Sigmoid colon (tissue), 7 donors: ENCODE results near the gene ZNF777. TPM values are rescaled to one million over a fixed set of nuclear protein-coding genes. Genes with fewer than 3 reads are reported as not detected.
"Not testable (repeated sequence)": the region's sequence is repeated elsewhere in the genome, so short reads cannot be mapped to it uniquely, and the experiment has no call there.

ENCODE experiments used
- DNase-seq: peaks from one replicate; pipeline ENCODE4 v3.0.0-alpha.2; 2019
- H3K27ac ChIP-seq, 4 donors: fragments of 200-600 bp; sonication (generic); one replicate each; pipeline ENCODE4 v1.5.1; 2016 to 2019; ENCODE audit warnings: mild to moderate bottlenecking in 1 of 4
- H3K27me3 ChIP-seq, 3 donors: fragments of 200-600 bp; sonication (generic); one replicate each; pipeline ENCODE4 v1.5.1; 2019; ENCODE audit warnings: mild to moderate bottlenecking in 1 of 3
- H3K36me3 ChIP-seq, 4 donors: fragments of 200-600 bp; sonication (generic); one replicate each; pipeline ENCODE4 v1.5.1; 2016 to 2019
- H3K4me1 ChIP-seq, 4 donors: fragments of 200-600 bp; sonication (generic); one replicate each; pipeline ENCODE4 v1.5.1; 2017 to 2019
- H3K4me3 ChIP-seq, 4 donors: fragments of 200-600 bp; sonication (generic); one replicate each; pipeline ENCODE4 v1.5.1; 2017 to 2019; ENCODE audit warnings: mild to moderate bottlenecking in 2 of 4, moderate library complexity in 1 of 4
- H3K9me3 ChIP-seq, 4 donors: fragments of 200-600 bp in 3 of 4; sonication (generic) in 3 of 4; one replicate each; pipeline versions ENCODE4 v1.5.1 to v1.6.1; 2013 to 2019
- EP300 ChIP-seq, 4 donors: sonication (generic); formaldehyde crosslinking; IDR thresholded peaks; one replicate each; pipeline ENCODE4 v1.6.1; 2017; ENCODE audit warnings: antibody characterized with exemption in 4 of 4
- POLR2A ChIP-seq, 2 donors: fragments of 450-650 bp; IDR thresholded peaks; one replicate each; pipeline ENCODE4 v1.6.1; 2016; ENCODE audit warnings: antibody characterized with exemption in 2 of 2, mild to moderate bottlenecking in 2 of 2, moderate library complexity in 2 of 2
- POLR2AphosphoS5 ChIP-seq, 4 donors: sonication (generic); formaldehyde crosslinking; IDR thresholded peaks; one replicate each; pipeline ENCODE4 v1.6.1; 2017; ENCODE audit warnings: antibody characterized with exemption in 4 of 4
- WGBS, 2 donors: extraction: QIAGEN DNeasy Blood & Tissue Kit; methylation state at CpG; one replicate each; pipeline ENCODE4 v1.1.7; 2013; 5-methylcytosine and 5-hydroxymethylcytosine counted together
- intact Hi-C: fragments of 100-400 bp; cut with DNase I; formaldehyde crosslinking; loops from one replicate; pipeline ENCODE4 v1.15.1; 2023
- polyA plus RNA-seq, 3 donors: library from polyadenylated mRNA; stranded (reverse); fragments of 200-250 nt; gene quantifications; one replicate each; pipeline ENCODE4 v1.2.3, GENCODE V29; 2013
- total RNA-seq, 4 donors: library from RNA; depleted of rRNA; stranded (reverse); fragments of >200 nt; gene quantifications; one replicate each; pipeline ENCODE4 v1.1.0, GENCODE V29; 2016
- TF ChIP-seq, protein P1 (sequence below), 4 experiments: fragments of 450-650 bp in 3 of 4; fragments of 200-600 bp in 1 of 4; IDR thresholded peaks; one replicate each; pipeline ENCODE4 v1.5.1; 2016 to 2019; ENCODE audit warnings: antibody characterized with exemption in 4 of 4, mild to moderate bottlenecking in 3 of 4, moderate library complexity in 2 of 4
- donor health status: healthy with polysubstance abuse.
- donor health status: Bipolar disorder and iron deficiency.
- donor health status: healthy.

ZNF777 gene
- total and polyA plus RNA-seq, 7 donors: 4.2 to 8.8 (median 6.6) TPM

DNA sequence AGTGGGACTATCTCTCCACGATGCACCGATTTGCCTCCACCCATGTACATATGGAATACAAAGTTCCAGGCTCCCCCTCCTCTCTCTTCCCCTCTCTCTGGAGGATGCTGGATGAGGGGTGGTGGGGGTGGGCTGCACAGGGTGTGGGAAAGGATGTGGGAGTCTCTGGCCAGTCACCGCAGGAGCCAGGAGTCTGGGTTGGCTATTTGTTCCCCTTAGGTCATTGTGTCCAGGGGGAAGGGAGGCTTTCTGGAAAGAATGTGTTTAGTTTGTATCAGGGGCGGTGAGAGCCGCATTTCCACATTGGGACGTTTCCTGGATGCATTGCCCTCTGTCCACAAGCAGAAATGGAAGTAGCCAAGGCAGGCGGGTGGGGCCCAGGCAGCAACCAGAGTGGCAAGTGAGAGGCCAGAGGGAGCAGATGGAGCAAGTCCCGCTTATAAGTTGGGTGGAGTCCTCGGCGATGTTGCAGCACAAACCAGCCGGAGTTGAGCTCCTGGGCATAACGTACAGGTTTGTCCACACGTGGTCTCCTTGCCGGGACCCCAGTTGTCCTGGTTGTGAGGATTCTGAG, 63.3 kb downstream of the ZNF777 start:
- intact Hi-C loops: no loop called here
- no peak for TF ChIP-seq POLR2A (IDR thresholded peaks at IDR 0.05)
- TF ChIP-seq, protein P1, sequence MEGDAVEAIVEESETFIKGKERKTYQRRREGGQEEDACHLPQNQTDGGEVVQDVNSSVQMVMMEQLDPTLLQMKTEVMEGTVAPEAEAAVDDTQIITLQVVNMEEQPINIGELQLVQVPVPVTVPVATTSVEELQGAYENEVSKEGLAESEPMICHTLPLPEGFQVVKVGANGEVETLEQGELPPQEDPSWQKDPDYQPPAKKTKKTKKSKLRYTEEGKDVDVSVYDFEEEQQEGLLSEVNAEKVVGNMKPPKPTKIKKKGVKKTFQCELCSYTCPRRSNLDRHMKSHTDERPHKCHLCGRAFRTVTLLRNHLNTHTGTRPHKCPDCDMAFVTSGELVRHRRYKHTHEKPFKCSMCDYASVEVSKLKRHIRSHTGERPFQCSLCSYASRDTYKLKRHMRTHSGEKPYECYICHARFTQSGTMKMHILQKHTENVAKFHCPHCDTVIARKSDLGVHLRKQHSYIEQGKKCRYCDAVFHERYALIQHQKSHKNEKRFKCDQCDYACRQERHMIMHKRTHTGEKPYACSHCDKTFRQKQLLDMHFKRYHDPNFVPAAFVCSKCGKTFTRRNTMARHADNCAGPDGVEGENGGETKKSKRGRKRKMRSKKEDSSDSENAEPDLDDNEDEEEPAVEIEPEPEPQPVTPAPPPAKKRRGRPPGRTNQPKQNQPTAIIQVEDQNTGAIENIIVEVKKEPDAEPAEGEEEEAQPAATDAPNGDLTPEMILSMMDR (IDR thresholded peaks at IDR 0.05): no peak
- TF ChIP-seq POLR2AphosphoS5 (IDR thresholded peaks at IDR 0.05): no peak
- TF ChIP-seq EP300 (IDR thresholded peaks at IDR 0.05): no peak
- Histone ChIP-seq H3K4me1 (no peaks in the 10 kb centered on the region), H3K36me3 (no peaks in the 10 kb centered on the region), H3K4me3 (no peak overlapping the region), H3K9me3 (peaks cover 0 to 4% (median 0%) of the 10 kb centered on the region in 4 donors), H3K27me3 (no peaks in the 10 kb centered on the region), H3K27ac (no peak overlapping the region)
- no peak for DNase-seq
- 51 to 70% methylated on average over 14 of the region's 14 CpGs for WGBS, 2 donors

DNA sequence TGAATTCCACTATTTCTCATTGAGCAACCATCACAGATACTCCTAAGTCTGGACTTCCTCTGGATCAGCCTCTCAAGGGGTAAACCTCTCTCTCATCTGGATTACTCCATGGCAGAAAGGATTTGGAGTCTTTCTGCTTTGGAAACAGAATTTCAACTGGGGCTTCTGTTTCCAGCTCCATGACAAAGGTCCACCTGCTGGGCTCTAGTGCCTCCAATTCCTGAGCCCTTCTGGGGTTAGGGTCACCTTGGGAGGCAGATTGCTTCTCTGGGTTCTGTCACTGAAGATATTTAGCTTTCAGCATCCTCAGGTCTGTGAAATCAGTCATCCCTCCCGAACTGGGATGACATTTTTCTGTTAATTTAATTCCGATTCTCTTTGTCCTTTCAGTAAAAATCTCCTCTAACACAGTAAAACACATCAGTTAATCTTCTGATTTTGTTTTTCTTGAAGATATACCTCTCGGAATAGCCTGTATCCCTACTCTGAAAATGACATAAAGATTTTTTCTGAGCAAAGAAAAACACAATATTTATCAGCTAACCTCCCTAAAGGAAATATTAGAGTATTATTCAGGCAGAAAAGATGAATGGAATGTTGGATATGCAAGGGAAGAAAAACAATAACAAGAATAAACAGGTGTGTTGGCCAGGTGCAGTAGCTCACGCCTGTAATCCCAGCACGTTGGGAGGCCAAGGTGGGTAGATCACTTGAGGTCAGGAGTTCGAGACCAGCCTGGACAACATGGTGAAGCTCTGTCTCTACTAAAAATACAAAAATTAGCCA, 72.1 kb downstream of the ZNF777 start:
- H3K4me3 ChIP-seq, H3K4me1 ChIP-seq, H3K27me3 ChIP-seq, DNase-seq, H3K36me3 ChIP-seq, intact Hi-C loops, H3K27ac ChIP-seq, H3K9me3 ChIP-seq: not testable (repeated sequence)
- 57 to 79% methylated on average over 6 of the region's 6 CpGs for WGBS, 2 donors

DNA sequence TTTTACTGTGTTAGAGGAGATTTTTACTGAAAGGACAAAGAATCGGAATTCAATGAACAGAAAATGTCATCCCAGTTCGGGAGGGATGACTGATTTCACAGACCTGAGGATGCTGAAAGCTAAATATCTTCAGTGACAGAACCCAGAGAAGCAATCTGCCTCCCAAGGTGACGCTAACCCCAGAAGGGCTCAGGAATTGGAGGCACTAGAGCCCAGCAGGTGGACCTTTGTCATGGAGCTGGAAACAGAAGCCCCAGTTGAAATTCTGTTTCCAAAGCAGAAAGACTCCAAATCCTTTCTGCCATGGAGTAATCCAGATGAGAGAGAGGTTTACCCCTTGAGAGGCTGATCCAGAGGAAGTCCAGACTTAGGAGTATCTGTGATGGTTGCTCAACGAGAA, 74.3 kb downstream of the ZNF777 start:
- 77 to 81% methylated on average over 4 of the region's 4 CpGs for whole genome bisulfite sequencing, 2 donors
- H3K9me3 ChIP-seq, H3K27me3 ChIP-seq, DNase-seq, H3K4me3 ChIP-seq, H3K36me3 ChIP-seq, H3K4me1 ChIP-seq, intact Hi-C loops, H3K27ac ChIP-seq: not testable (repeated sequence)

DNA sequence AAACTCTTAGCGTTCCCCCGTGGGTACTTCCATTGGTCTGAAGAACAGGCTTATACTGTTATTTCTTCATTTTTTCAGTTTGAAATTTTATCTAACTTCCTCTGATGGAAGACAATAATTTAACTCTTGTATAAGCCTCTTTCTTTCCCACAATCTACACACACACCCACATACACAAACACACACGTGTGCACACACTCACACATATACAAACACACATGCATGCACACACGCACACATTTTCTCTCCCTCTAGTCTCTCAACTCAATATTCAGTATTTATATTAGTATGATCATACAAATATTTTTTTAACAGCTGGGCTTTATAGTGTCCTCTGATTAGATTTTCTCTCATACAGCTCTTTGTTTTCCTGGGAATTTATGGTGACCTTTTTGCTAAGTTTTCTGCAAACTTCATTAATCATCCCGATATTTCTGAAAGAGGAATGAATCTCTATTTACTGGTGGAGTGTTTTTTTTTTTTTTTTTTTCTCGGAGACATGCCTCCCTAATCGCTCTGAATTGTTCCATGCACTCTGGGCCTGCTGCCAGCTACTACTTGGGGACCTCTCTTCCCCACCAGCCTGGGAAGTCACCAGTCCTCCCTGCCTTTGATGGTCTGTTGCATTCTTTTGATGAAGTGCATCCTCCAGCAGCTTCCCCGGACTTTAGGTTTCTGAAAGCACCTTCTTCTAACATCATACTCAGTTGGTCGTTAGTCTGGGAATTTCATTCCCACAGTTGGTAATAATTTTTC, 75.5 kb downstream of the ZNF777 start:
- DNase-seq: no peak
- Histone ChIP-seq H3K4me3 (no peak overlapping the region), H3K36me3 (no peaks in the 10 kb centered on the region), H3K4me1 (no peaks in the 10 kb centered on the region), H3K27me3 (no peaks in the 10 kb centered on the region), H3K27ac (no peak overlapping the region), H3K9me3 (no peaks in the 10 kb centered on the region)
- no peak for TF ChIP-seq POLR2AphosphoS5 (IDR thresholded peaks at IDR 0.05)
- 72 to 76% methylated on average over 9 of the region's 9 CpGs for WGBS, 2 donors
- intact Hi-C loops: no loop called here

Other genes starting within 250 kb of the ZNF777 start
- 10 to 100 TPM in 1 of 4 donors, 1 to 10 TPM in 3; 4.1 to 13.6 (median 5.7) TPM for gene ZNF212, start 221.4 kb downstream of the ZNF777 start, total RNA-seq
- gene ZNF212, start 221.4 kb downstream of the ZNF777 start, polyA plus RNA-seq: 1 to 10 TPM; 4.4 to 9.0 (median 6.0) TPM
- 10 to 100 TPM in 3 of 4 donors, 1 to 10 TPM in 1; 8.4 to 15.2 (median 11.3) TPM for gene ZNF783, start 198.9 kb downstream of the ZNF777 start, total RNA-seq
- gene ZNF783, start 198.9 kb downstream of the ZNF777 start, polyA plus RNA-seq: 1 to 10 TPM; 1.2 to 9.4 (median 2.4) TPM
- gene ZNF746, start 36.7 kb upstream of the ZNF777 start, total RNA-seq: 10 to 100 TPM; 16.4 to 18.9 (median 17.7) TPM
- 1 to 10 TPM; 4.2 to 9.4 (median 4.4) TPM for gene ZNF746, start 36.7 kb upstream of the ZNF777 start, polyA plus RNA-seq